ENCODE results near the gene MYO5B. TPM values are rescaled to one million over a fixed set of nuclear protein-coding genes. Genes with fewer than 3 reads are reported as not detected.

The MYO5B gene
- total and polyA plus RNA-seq, 2 experiments from 2014 or later, result 20.3 to 41.9 TPM

DNA sequence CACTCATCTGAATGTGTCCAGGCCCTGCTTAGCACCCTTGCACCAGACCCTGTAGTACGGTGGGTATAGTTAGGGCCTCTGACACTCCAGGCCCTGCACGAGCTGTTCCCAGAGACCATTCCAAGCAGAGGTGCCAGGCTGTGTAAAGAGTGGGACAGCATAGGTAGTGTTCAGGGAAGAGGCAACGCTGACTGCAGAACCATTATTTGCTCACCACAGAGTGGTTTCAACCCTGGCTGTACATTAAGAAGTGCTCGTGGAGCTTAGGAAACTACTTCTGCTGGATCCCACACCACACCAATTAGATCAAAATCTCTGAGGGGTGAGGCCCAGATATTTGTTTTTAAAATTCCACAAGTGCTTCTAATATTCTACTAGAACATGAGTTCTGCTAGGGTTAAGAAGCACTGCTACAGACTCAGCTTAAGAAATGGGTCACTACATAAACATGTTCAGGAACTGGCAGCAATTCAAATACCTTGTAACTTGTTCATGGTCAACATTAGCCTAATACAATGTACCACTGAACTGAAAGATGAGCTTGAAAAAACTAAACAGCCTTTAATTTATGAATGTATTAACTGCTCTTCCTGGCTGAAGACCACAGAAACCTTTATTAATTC is 183.0 kb downstream of the MYO5B start:
- no peaks in the 10 kb centered on the region for H3K9me2 ChIP-seq (replicated peaks; ENCODE audit: insufficient read depth)
- no peaks in the 10 kb centered on the region for H3K79me2 ChIP-seq
- no peak overlapping the region for H3K27ac ChIP-seq
- H3K4me1 ChIP-seq (ENCODE audit: insufficient read depth), result peaks cover 9% of the 10 kb centered on the region
- no peak overlapping the region for H2AFZ ChIP-seq
- TF ChIP-seq EZH2 (IDR thresholded peaks at IDR 0.05; ENCODE audit: borderline replicate concordance), result no peak
- TF ChIP-seq, protein P1, sequence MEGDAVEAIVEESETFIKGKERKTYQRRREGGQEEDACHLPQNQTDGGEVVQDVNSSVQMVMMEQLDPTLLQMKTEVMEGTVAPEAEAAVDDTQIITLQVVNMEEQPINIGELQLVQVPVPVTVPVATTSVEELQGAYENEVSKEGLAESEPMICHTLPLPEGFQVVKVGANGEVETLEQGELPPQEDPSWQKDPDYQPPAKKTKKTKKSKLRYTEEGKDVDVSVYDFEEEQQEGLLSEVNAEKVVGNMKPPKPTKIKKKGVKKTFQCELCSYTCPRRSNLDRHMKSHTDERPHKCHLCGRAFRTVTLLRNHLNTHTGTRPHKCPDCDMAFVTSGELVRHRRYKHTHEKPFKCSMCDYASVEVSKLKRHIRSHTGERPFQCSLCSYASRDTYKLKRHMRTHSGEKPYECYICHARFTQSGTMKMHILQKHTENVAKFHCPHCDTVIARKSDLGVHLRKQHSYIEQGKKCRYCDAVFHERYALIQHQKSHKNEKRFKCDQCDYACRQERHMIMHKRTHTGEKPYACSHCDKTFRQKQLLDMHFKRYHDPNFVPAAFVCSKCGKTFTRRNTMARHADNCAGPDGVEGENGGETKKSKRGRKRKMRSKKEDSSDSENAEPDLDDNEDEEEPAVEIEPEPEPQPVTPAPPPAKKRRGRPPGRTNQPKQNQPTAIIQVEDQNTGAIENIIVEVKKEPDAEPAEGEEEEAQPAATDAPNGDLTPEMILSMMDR (IDR thresholded peaks at IDR 0.05; ENCODE audit: poor library complexity), result no peak
- TF ChIP-seq EZH2phosphoT487 (IDR thresholded peaks at IDR 0.05; ENCODE audit: low read depth, severe bottlenecking, unreplicated experiment), result no peak
- H3K4me3 ChIP-seq, result no peak overlapping the region
- H4K20me1 ChIP-seq (ENCODE audit: insufficient read depth, poor library complexity, severe bottlenecking), result no peaks in the 10 kb centered on the region
- WGBS (ENCODE audit: low lambda C conversion rate, missing lambda C conversion rate), result 81% methylated on average over 4 of the region's 4 CpGs
- H3K4me2 ChIP-seq, result peak overlapping the region; percentile 29
- H3K9me3 ChIP-seq (ENCODE audit: low read depth), result no peaks in the 10 kb centered on the region
- H3K27me3 ChIP-seq, result no peaks in the 10 kb centered on the region
- no peak for DNase-seq (ENCODE audit: low spot score)
- no peaks in the 10 kb centered on the region for H3K36me3 ChIP-seq (replicated peaks; ENCODE audit: insufficient read depth, low read depth)

DNA sequence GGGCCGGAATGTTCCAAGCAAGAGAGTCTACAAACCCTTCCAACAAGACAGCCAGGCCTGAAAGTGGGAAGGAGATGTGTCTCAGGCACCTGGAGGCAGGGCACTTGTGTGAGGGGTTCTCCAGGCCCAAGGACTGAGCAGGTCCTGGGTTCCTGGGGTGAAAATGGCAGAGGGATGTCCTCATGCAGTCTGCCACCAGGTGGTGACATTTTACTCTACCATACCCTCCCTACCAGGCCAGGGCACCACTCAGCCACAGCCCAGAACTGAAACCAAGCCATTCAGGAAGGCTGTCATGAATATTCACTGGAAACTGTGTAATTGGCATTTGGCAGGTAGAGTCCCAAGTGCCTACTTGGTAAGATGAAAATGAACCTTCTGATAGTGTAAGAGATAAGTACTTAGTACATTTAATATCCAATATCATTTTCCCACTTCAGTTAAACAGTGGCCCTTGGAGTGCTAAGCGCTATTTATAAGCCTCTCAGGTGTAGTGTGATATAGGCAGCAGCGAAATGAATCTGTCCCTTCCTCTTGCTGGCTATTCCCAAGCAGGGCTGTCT is 185.1 kb downstream of the MYO5B start:
- Histone ChIP-seq H2AFZ (no peak overlapping the region), H3K4me1 (ENCODE audit: insufficient read depth) (peaks cover 9% of the 10 kb centered on the region), H3K36me3 (replicated peaks; ENCODE audit: insufficient read depth, low read depth) (no peaks in the 10 kb centered on the region), H3K9me2 (replicated peaks; ENCODE audit: insufficient read depth) (no peaks in the 10 kb centered on the region), H3K27me3 (no peaks in the 10 kb centered on the region), H3K4me3 (no peak overlapping the region), H3K79me2 (no peaks in the 10 kb centered on the region), H3K4me2 (no peak overlapping the region), H4K20me1 (ENCODE audit: insufficient read depth, poor library complexity, severe bottlenecking) (no peaks in the 10 kb centered on the region), H3K9me3 (ENCODE audit: low read depth) (no peaks in the 10 kb centered on the region), H3K27ac (no peak overlapping the region)
- DNase-seq (ENCODE audit: low spot score), result peak; percentile 52
- WGBS (ENCODE audit: low lambda C conversion rate, missing lambda C conversion rate), result 91% methylated on average over 3 of the region's 3 CpGs
- TF ChIP-seq EZH2phosphoT487 (IDR thresholded peaks at IDR 0.05; ENCODE audit: low read depth, severe bottlenecking, unreplicated experiment), result no peak
- TF ChIP-seq EZH2 (IDR thresholded peaks at IDR 0.05; ENCODE audit: borderline replicate concordance), result no peak
- TF ChIP-seq, protein P1 (IDR thresholded peaks at IDR 0.05; ENCODE audit: poor library complexity), result peak; percentile 42

DNA sequence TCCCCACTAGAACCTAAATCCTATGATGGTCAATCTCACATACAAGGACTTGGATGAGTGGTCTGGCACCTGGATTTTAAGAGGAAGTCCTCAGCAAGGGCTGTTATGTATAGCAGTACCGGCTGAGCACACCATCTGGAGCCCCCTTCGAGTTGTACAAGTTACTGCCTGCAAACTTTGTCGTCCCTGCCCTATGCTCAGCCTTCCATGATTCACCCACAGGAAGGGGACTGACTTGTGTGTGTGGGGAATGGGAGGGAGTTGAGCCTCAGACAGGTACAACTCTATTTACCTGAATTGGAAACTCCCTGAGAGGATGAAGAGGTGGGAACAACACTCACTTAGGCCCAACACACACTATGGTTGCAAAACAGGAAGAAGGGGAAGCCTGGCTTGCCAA is 186.6 kb downstream of the MYO5B start:
- WGBS (ENCODE audit: low lambda C conversion rate, missing lambda C conversion rate), result 83% methylated on average over 3 of the region's 3 CpGs
- H3K9me3 ChIP-seq (ENCODE audit: low read depth), result no peaks in the 10 kb centered on the region
- no peak overlapping the region for H3K4me3 ChIP-seq
- peaks cover 9% of the 10 kb centered on the region for H3K4me1 ChIP-seq (ENCODE audit: insufficient read depth)
- no peak for DNase-seq (ENCODE audit: low spot score)
- no peaks in the 10 kb centered on the region for H3K36me3 ChIP-seq (replicated peaks; ENCODE audit: insufficient read depth, low read depth)
- no peak overlapping the region for H3K27ac ChIP-seq
- no peaks in the 10 kb centered on the region for H4K20me1 ChIP-seq (ENCODE audit: insufficient read depth, poor library complexity, severe bottlenecking)
- no peak overlapping the region for H2AFZ ChIP-seq
- TF ChIP-seq, protein P1 (IDR thresholded peaks at IDR 0.05; ENCODE audit: poor library complexity), result no peak
- TF ChIP-seq EZH2 (IDR thresholded peaks at IDR 0.05; ENCODE audit: borderline replicate concordance), result no peak
- no peak for TF ChIP-seq EZH2phosphoT487 (IDR thresholded peaks at IDR 0.05; ENCODE audit: low read depth, severe bottlenecking, unreplicated experiment)
- H3K9me2 ChIP-seq (replicated peaks; ENCODE audit: insufficient read depth), result no peaks in the 10 kb centered on the region
- no peak overlapping the region for H3K4me2 ChIP-seq
- no peaks in the 10 kb centered on the region for H3K79me2 ChIP-seq
- H3K27me3 ChIP-seq, result no peaks in the 10 kb centered on the region

Measured in hepatocyte (in vitro differentiated cells).